Upper lobe of left lung (tissue), 4 donors: ENCODE measurements around the gene KRTAP5-5.

Experiments used
- CTCF ChIP-seq, 6 experiments: fragments of 450-650 bp in 4 of 6; fragments of 200-600 bp in 2 of 6; sonication (generic) in 2 of 6; IDR thresholded peaks; one replicate each; pipeline ENCODE4 v1.5.1; 2016 to 2019; ENCODE audit warnings: antibody characterized with exemption in 6 of 6
- EP300 ChIP-seq, 4 donors: sonication (generic); formaldehyde crosslinking; IDR thresholded peaks; one replicate each; pipeline ENCODE4 v1.5.1; 2017; ENCODE audit warnings: antibody characterized with exemption in 4 of 4, control low read depth in 2 of 4
- POLR2A ChIP-seq, 4 donors: fragments of 450-650 bp; IDR thresholded peaks; one replicate each; pipeline ENCODE4 v1.5.1; 2016 to 2017; ENCODE audit warnings: antibody characterized with exemption in 4 of 4, mild to moderate bottlenecking in 2 of 4

- TF ChIP-seq CTCF (IDR thresholded peaks at IDR 0.05) (no peak), POLR2A (IDR thresholded peaks at IDR 0.05) (no peak), EP300 (IDR thresholded peaks at IDR 0.05) (no peak)
These were observed 2.6 kb downstream of the KRTAP5-5 start for GRCh38 chr11:1632053-1632714.
